CD4-positive, alpha-beta memory T cell (primary cell): Measurements from ENCODE around the gene LHFPL3. TPM values are rescaled to one million over a fixed set of nuclear protein-coding genes. Genes with fewer than 3 reads are reported as not detected.
"Not testable (repeated sequence)": the region's sequence is repeated elsewhere in the genome, so short reads cannot be mapped to it uniquely, and the experiment has no call there.

Experiments used
- CTCF ChIA-PET: fragments of 350-600 bp; sonication (Branson Sonifier 250); formaldehyde crosslinking; loops from one replicate; lab custom pipeline; 2021; ENCODE audit warnings: inconsistent platforms; ENCODE audit not compliant: partially characterized antibody; lab: Charles Lee
- POLR2A ChIA-PET: fragments of 350-600 bp; sonication (Branson Sonifier 250); formaldehyde crosslinking; loops from one replicate; lab custom pipeline; 2021; ENCODE audit not compliant: partially characterized antibody; lab: Charles Lee
- DNase-seq, 5 donors: peaks; one replicate each; pipeline versions ENCODE4 v3.0.0 to v3.0.0-alpha.2; 2020 to 2022; ENCODE audit warnings: mixed read lengths in 1 of 5
- H3K27ac ChIP-seq: one replicate; pipeline ENCODE4 v1.7.0; 2013; ENCODE audit warnings: low read depth, low read length
- H3K27me3 ChIP-seq: 2 replicates; pipeline ENCODE4 v1.7.0; 2013; ENCODE audit warnings: mild to moderate bottlenecking, low read length, moderate library complexity; ENCODE audit not compliant: insufficient read depth
- H3K36me3 ChIP-seq: 2 replicates; pipeline ENCODE4 v1.7.0; 2013; ENCODE audit warnings: mild to moderate bottlenecking, low read length, moderate library complexity; ENCODE audit not compliant: insufficient read depth
- H3K4me1 ChIP-seq: 2 replicates; pipeline ENCODE4 v1.7.0; 2013; ENCODE audit warnings: mild to moderate bottlenecking, low read length, moderate library complexity; ENCODE audit not compliant: insufficient read depth
- H3K4me3 ChIP-seq, 2 donors: one replicate each; pipeline ENCODE4 v1.7.0; 2013; ENCODE audit warnings: low read length in 2 of 2, mild to moderate bottlenecking in 1 of 2
- H3K9me3 ChIP-seq, 2 donors: one replicate each; pipeline ENCODE4 v1.7.0; 2013; ENCODE audit warnings: low read length in 2 of 2, control low read depth in 1 of 2; ENCODE audit not compliant: control insufficient read depth in 1 of 2
- H3K27ac Mint-ChIP-seq, 7 donors: one replicate each; pipeline ENCODE4 v1.8.0; 2020 to 2021; ENCODE audit warnings: mixed read lengths in 7 of 7, mild to moderate bottlenecking in 6 of 7, inconsistent platforms in 3 of 7, moderate library complexity in 3 of 7
- H3K27me3 Mint-ChIP-seq, 2 donors: one replicate each; pipeline ENCODE4 v1.8.0; 2020 to 2021; ENCODE audit warnings: mixed read lengths in 2 of 2
- H3K36me3 Mint-ChIP-seq, 2 donors: one replicate each; pipeline ENCODE4 v1.8.0; 2020 to 2021; ENCODE audit warnings: mixed read lengths in 2 of 2, inconsistent platforms in 1 of 2, mild to moderate bottlenecking in 1 of 2
- H3K4me1 Mint-ChIP-seq, 4 donors: one replicate each; pipeline ENCODE4 v1.8.0; 2020 to 2021; ENCODE audit warnings: mixed read lengths in 4 of 4, mild to moderate bottlenecking in 1 of 4
- H3K4me3 Mint-ChIP-seq, 8 donors: one replicate each; pipeline ENCODE4 v1.8.0; 2020 to 2021; ENCODE audit warnings: mixed read lengths in 8 of 8, mild to moderate bottlenecking in 7 of 8, moderate library complexity in 6 of 8, inconsistent platforms in 3 of 8
- H3K9me3 Mint-ChIP-seq, 8 donors: one replicate each; pipeline ENCODE4 v1.8.0; 2020 to 2021; ENCODE audit warnings: mixed read lengths in 8 of 8, mild to moderate bottlenecking in 5 of 8, inconsistent platforms in 3 of 8, moderate library complexity in 1 of 8
- intact Hi-C: fragments of 100-400 bp; cut with micrococcal nuclease; formaldehyde crosslinking; loops from one replicate; pipeline ENCODE4 v1.15.1; 2023
- polyA plus RNA-seq, 2 donors: library from polyadenylated mRNA; unstranded; fragments of 300-500 nt; fragmentation: Illumina TruSeq; gene quantifications; one replicate each; pipeline ENCODE4 v1.2.3, GENCODE V29; 2021
- total RNA-seq, 2 experiments: library from RNA; stranded (reverse); gene quantifications; one replicate each; pipeline ENCODE4 v1.2.3, GENCODE V29; 2021

Gene LHFPL3
- total and polyA plus RNA-seq, 4 experiments from 2014 or later = not detected

DNA sequence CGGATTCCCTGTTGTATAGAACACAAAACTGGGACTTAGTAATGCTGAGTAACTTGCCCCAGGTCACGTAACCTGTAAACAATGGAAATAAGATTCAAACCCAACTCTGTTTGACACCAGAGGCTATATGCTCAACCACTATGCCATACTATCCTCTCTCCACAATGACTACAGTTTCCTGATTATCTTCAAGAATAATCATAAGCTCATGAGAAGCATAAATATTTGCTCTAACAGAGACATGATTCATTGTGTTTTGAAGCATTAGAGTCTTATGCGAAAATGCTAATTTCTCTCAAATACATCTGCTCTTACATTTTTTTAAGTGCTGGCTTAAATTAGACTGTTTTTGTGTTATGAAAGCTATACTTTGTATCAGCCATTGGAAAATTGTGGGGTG lies 241.3 kb downstream of the LHFPL3 start:
- Histone ChIP-seq H3K4me1 (no peaks in the 10 kb centered on the region), H3K27me3 (no peaks in the 10 kb centered on the region), H3K9me3 (no peaks in the 10 kb centered on the region), H3K27ac (no peak overlapping the region), H3K4me3 (no peak overlapping the region), H3K36me3 (no peaks in the 10 kb centered on the region)
- DNase-seq = no peak
- Mint-ChIP-seq H3K4me1 (no peaks in the 10 kb centered on the region), H3K27me3 (peaks cover 0 to 2% of the 10 kb centered on the region in 2 donors), H3K9me3 (peaks cover 0 to 2% (median 0%) of the 10 kb centered on the region in 8 donors), H3K4me3 (no peak overlapping the region), H3K27ac (no peak overlapping the region), H3K36me3 (no peaks in the 10 kb centered on the region)
- ChIA-PET POLR2A (no interaction called here), CTCF (no interaction called here)
- intact Hi-C loops = no loop called here

DNA sequence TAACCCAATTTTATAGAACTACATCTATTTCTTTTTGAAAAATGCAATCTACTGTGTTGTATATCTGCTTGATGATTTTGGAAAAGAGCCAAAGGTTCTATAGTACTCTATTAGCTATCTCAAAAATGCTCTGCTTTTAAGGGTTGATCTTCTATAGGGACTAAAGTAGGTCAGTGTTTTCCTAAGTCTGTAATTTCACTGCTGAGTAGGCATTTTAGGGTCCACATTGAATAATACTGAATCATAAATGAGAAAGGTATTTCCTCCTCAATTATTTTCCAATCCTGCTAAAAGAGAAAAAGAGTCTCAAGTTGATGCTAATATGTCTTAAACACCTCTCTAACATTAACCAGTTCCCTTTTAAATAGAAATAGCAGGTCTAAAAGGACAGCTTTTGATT lies 244.2 kb downstream of the LHFPL3 start:
- Histone ChIP-seq H3K36me3 (no peaks in the 10 kb centered on the region), H3K9me3 (no peaks in the 10 kb centered on the region), H3K4me1 (no peaks in the 10 kb centered on the region), H3K27me3 (no peaks in the 10 kb centered on the region), H3K27ac (no peak overlapping the region), H3K4me3 (no peak overlapping the region)
- no peak for DNase-seq
- intact Hi-C loops = no loop called here
- H3K27ac Mint-ChIP-seq = no peak overlapping the region
- H3K36me3 Mint-ChIP-seq = no peaks in the 10 kb centered on the region
- H3K4me3 Mint-ChIP-seq = no peak overlapping the region
- no peaks in the 10 kb centered on the region for H3K4me1 Mint-ChIP-seq
- CTCF ChIA-PET = no interaction called here
- peaks cover 0 to 2% (median 0%) of the 10 kb centered on the region in 8 donors for H3K9me3 Mint-ChIP-seq
- H3K27me3 Mint-ChIP-seq = no peaks in the 10 kb centered on the region
- POLR2A ChIA-PET = no interaction called here

DNA sequence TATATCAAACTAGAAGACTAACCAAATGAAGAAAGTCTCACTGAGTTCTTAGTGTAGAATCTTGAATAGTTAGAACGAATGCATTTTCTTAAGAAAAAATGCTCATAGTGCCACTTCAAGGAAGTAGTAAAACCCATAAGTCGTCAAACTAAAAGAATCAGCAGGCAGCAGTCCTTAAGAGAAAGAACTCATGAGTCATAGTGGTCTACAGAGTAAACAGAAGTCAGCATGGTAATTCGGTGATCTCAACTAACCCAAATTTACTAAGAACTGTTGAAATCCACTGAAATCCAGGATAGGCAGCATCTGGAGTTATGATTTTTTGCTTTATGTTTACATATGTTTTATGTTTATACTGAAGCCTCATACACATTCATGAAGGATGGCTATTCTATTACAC lies 256.2 kb downstream of the LHFPL3 start:
- Histone ChIP-seq H3K4me1 (no peaks in the 10 kb centered on the region), H3K27ac (no peak overlapping the region), H3K4me3 (no peak overlapping the region), H3K27me3 (no peaks in the 10 kb centered on the region), H3K9me3 (no peaks in the 10 kb centered on the region), H3K36me3 (no peaks in the 10 kb centered on the region)
- no peak for DNase-seq
- ChIA-PET POLR2A (no interaction called here), CTCF (no interaction called here)
- H3K27ac Mint-ChIP-seq = no peak overlapping the region
- intact Hi-C loops = no loop called here
- no peak overlapping the region for H3K4me3 Mint-ChIP-seq
- no peaks in the 10 kb centered on the region for H3K36me3 Mint-ChIP-seq
- peaks cover 0 to 2% of the 10 kb centered on the region in 2 donors for H3K27me3 Mint-ChIP-seq
- no peaks in the 10 kb centered on the region for H3K4me1 Mint-ChIP-seq
- H3K9me3 Mint-ChIP-seq = peaks cover 0 to 12% (median 4%) of the 10 kb centered on the region in 8 donors

DNA sequence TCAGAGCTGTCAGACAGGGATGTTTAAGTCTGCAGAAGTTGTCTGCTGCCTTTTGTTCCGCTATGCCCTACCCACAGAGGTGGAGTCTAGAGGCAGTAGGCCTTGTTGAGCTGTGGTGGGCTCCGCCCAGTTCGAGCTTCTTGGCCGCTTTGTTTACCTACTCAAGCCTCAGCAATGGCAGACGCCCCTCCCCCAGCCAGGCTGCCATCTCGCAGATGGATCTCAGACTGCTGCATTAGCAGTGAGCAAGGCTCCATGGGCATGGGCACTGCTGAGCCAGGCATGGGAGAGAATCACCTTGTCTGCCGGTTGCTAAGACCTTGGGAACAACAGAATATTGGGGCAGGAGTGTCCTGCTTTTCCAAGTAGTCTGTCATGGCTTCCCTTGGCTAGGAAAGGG lies 267.2 kb downstream of the LHFPL3 start:
- H3K27me3 ChIP-seq, H3K36me3 Mint-ChIP-seq, H3K27ac ChIP-seq, H3K9me3 ChIP-seq, H3K4me1 ChIP-seq, H3K36me3 ChIP-seq, H3K27ac Mint-ChIP-seq, H3K27me3 Mint-ChIP-seq, H3K4me3 Mint-ChIP-seq, CTCF ChIA-PET, DNase-seq, H3K4me1 Mint-ChIP-seq, H3K4me3 ChIP-seq, intact Hi-C loops, POLR2A ChIA-PET: not testable (repeated sequence)
- peaks cover 0 to 13% (median 7%) of the 10 kb centered on the region in 8 donors for H3K9me3 Mint-ChIP-seq

DNA sequence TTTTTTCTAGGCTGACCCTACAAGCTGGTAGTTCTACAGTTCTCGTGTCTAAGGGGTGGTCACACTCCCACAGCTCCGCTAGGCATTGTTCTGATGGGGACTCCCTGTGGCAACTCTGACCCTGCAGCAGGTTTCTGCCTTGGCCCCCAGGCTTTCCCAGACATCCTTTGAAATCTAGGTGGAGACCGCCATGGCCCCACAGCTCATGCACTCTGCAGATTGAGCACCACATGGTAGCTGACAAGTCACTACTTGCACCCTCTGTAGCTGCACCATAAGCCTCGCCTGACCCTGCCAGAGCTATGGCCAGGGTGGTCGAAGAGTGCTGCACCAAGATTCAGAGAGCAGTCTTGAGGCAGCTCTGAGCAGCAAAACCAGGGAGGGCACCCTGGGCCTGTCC lies 275.6 kb downstream of the LHFPL3 start:
- Histone ChIP-seq H3K27ac (no peak overlapping the region), H3K27me3 (no peaks in the 10 kb centered on the region), H3K4me1 (no peaks in the 10 kb centered on the region), H3K9me3 (no peaks in the 10 kb centered on the region), H3K4me3 (no peak overlapping the region), H3K36me3 (no peaks in the 10 kb centered on the region)
- Mint-ChIP-seq H3K9me3 (peaks cover 0 to 7% (median under 1%) of the 10 kb centered on the region in 8 donors), H3K36me3 (no peaks in the 10 kb centered on the region), H3K27ac (no peak overlapping the region), H3K4me1 (no peaks in the 10 kb centered on the region), H3K4me3 (no peak overlapping the region), H3K27me3 (peaks cover 0 to 2% of the 10 kb centered on the region in 2 donors)
- ChIA-PET POLR2A (no interaction called here), CTCF (no interaction called here)
- no peak for DNase-seq
- intact Hi-C loops = no loop called here

DNA sequence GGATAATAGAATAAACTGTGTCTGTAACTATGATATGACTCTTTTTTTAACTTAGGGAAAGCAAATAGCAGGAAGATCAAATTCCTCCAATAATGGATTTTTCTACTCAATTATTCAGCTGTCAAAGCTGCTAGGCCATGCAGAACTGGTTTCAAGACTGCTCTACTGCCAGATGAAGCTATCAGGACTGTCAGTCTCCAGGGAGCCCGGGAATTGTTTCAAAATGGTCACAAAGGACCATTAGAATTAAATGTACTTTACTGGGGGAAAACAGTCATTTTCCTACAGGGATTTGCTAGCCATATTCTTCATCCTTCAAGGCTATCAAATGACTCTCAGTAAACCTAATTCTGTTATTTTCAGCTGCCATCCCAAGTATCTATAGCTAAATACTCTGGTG lies 276.3 kb downstream of the LHFPL3 start:
- Histone ChIP-seq H3K27me3 (no peaks in the 10 kb centered on the region), H3K4me1 (no peaks in the 10 kb centered on the region), H3K27ac (no peak overlapping the region), H3K9me3 (no peaks in the 10 kb centered on the region), H3K36me3 (no peaks in the 10 kb centered on the region), H3K4me3 (no peak overlapping the region)
- no peaks in the 10 kb centered on the region for H3K36me3 Mint-ChIP-seq
- CTCF ChIA-PET = no interaction called here
- H3K27me3 Mint-ChIP-seq = peaks cover 0 to 2% of the 10 kb centered on the region in 2 donors
- no peak for DNase-seq
- POLR2A ChIA-PET = no interaction called here
- intact Hi-C loops = no loop called here
- H3K27ac Mint-ChIP-seq = peak overlapping the region in 1 of 7 donors; percentile 36
- H3K9me3 Mint-ChIP-seq = peaks cover 0 to 7% (median under 1%) of the 10 kb centered on the region in 8 donors
- H3K4me3 Mint-ChIP-seq = no peak overlapping the region
- no peaks in the 10 kb centered on the region for H3K4me1 Mint-ChIP-seq

DNA sequence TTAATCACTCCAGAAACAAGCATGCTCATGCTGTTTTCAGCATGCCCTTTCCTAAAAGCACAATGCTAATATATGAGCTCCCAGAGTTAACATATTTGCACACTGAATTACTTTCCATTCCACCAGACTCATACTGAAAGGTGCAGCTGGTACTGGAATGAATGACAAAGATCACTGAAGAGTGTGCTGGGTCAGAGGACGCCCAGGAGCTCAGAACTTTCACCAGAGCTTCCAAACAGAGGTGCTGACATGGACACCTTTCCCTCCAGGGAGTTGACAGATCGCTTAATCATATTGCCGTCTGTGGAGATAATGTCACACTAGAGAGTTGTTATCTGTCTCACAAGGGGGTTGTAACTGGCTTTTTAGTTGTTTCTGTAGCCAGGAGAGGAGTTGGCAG lies 292.9 kb downstream of the LHFPL3 start:
- intact Hi-C loops = no loop called here
- Mint-ChIP-seq H3K4me1 (no peaks in the 10 kb centered on the region), H3K9me3 (no peaks in the 10 kb centered on the region), H3K27me3 (peaks cover 0 to 2% of the 10 kb centered on the region in 2 donors), H3K4me3 (no peak overlapping the region), H3K27ac (no peak overlapping the region), H3K36me3 (no peaks in the 10 kb centered on the region)
- Histone ChIP-seq H3K27me3 (no peaks in the 10 kb centered on the region), H3K4me1 (no peaks in the 10 kb centered on the region), H3K4me3 (no peak overlapping the region), H3K9me3 (no peaks in the 10 kb centered on the region), H3K27ac (no peak overlapping the region), H3K36me3 (no peaks in the 10 kb centered on the region)
- ChIA-PET POLR2A (no interaction called here), CTCF (no interaction called here)
- DNase-seq = no peak

DNA sequence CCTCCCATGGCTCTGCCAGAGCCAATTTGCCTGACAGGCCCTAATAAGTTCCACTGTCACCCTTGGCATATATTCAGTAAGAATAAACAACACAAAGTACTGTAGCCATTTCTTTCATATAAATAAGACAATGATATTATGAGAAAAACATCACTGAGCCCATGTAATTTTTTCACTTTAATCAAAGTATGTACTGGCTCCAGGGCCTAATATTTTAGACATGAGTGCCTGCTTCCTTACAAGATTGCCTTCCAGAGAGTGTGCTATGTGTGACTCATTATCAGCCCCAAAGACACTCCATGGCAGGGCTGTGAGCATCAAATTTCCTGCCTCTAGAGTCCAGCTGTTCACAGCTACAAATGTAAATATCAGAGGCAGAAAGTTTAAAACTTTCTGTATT lies 297.6 kb downstream of the LHFPL3 start:
- Histone ChIP-seq H3K9me3 (no peaks in the 10 kb centered on the region), H3K4me1 (no peaks in the 10 kb centered on the region), H3K36me3 (no peaks in the 10 kb centered on the region), H3K27me3 (no peaks in the 10 kb centered on the region), H3K27ac (no peak overlapping the region), H3K4me3 (no peak overlapping the region)
- Mint-ChIP-seq H3K4me1 (no peaks in the 10 kb centered on the region), H3K9me3 (peaks cover 0 to 3% (median 0%) of the 10 kb centered on the region in 8 donors), H3K27ac (no peak overlapping the region), H3K27me3 (peaks cover 0 to 5% of the 10 kb centered on the region in 2 donors), H3K4me3 (no peak overlapping the region), H3K36me3 (no peaks in the 10 kb centered on the region)
- DNase-seq = no peak
- CTCF ChIA-PET = no interaction called here
- intact Hi-C loops = no loop called here
- POLR2A ChIA-PET = no interaction called here
